Mucosa of stomach (tissue), 1 donor: Measurements from ENCODE around the gene SNCB.

Experiments
- H3K27me3 ChIP-seq: one replicate; pipeline ENCODE4 v1.7.0; 2013; ENCODE audit warnings: mild to moderate bottlenecking, low read length; ENCODE audit not compliant: control insufficient read depth, insufficient read depth
- H3K36me3 ChIP-seq: one replicate; pipeline ENCODE4 v1.7.0; 2013; ENCODE audit warnings: low read length; ENCODE audit not compliant: control insufficient read depth, insufficient read depth
- H3K4me1 ChIP-seq: one replicate; pipeline ENCODE4 v1.7.0; 2013; ENCODE audit warnings: mild to moderate bottlenecking, low read length; ENCODE audit not compliant: control insufficient read depth, insufficient read depth
- H3K4me3 ChIP-seq: one replicate; pipeline ENCODE4 v1.7.0; 2013; ENCODE audit warnings: low read length
- H3K9ac ChIP-seq: one replicate; pipeline ENCODE4 v1.7.0; 2013; ENCODE audit warnings: mild to moderate bottlenecking, low read length, moderate library complexity
- H3K9me3 ChIP-seq: one replicate; pipeline ENCODE4 v1.7.0; 2013; ENCODE audit warnings: mild to moderate bottlenecking, low read length, moderate library complexity; ENCODE audit not compliant: control insufficient read depth
- donor health status: Pancreatic carcinoma.

SNCB gene

DNA sequence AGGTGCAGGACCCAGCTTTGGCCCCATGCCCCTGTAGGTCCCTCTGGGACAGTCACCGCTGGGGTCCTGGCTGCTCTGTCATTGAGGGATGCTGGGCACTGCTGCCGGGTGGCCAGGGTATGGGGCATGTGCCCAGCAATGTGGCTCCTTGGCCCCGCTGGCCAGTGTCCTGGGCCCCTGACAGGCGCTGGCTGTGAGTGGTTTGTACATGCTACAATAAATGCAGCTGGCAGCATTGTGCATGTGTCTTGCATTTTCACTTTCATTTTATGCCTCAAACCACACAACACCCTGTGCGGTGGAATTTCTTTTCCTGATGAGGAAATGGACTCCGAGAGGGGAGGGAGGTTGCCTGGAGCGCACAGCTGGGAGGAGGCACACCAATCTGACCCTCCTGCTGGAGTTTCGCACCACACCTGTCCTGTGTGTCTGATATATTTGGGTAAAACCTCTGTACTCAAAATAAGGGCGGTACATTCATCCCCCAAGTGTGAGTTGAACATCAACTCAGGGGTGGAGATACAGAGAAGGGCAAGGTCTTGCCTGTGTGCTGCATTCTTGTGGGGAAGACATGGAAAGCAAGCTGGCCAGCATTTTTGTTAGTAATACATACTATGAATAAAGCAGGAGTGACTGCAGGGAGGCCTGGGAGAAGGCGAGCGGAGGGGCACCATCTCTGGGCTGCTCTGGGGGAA, 28.6 kb upstream of the SNCB start:
- H3K27me3 ChIP-seq: peaks cover 3% of the 10 kb centered on the region
- peak overlapping the region; percentile 20 for H3K4me3 ChIP-seq
- H3K4me1 ChIP-seq: peaks cover 21% of the 10 kb centered on the region
- no peaks in the 10 kb centered on the region for H3K9me3 ChIP-seq
- peak overlapping the region; percentile 14 for H3K9ac ChIP-seq
- peaks cover 9% of the 10 kb centered on the region for H3K36me3 ChIP-seq

GRCh38 chr5:176658007-176658599, 27.8 kb upstream of the SNCB start:
- Histone ChIP-seq H3K4me3 (no peak overlapping the region), H3K36me3 (peaks cover 9% of the 10 kb centered on the region), H3K27me3 (peaks cover 3% of the 10 kb centered on the region), H3K9me3 (no peaks in the 10 kb centered on the region), H3K9ac (no peak overlapping the region), H3K4me1 (peaks cover 29% of the 10 kb centered on the region)

DNA sequence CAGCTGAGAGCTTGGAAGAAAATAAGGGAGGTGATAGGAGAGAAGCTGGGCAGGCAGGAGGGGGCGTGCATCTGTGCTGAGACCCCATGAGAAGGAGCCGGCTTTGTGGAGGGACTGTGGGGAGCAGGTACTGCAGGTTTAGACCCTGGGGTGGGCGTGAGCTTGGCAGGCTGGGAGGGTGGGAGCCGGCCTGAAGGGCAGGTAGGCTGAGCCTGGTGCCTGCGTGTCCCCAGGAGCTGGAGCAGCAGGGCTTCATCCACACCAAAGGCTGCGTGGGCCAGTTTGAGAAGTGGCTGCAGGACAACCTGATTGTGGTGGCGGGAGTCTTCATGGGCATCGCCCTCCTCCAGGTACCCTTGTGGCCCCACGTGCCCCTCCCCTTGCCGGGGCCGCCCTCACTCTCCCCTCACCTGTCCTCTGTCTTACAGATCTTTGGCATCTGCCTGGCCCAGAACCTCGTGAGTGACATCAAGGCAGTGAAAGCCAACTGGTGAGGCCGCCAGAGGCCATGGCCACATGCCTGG, 26.2 kb upstream of the SNCB start:
- Histone ChIP-seq H3K27me3 (no peaks in the 10 kb centered on the region), H3K9me3 (no peaks in the 10 kb centered on the region), H3K4me1 (peaks cover 34% of the 10 kb centered on the region), H3K36me3 (peaks cover 9% of the 10 kb centered on the region), H3K4me3 (no peak overlapping the region), H3K9ac (no peak overlapping the region)

DNA sequence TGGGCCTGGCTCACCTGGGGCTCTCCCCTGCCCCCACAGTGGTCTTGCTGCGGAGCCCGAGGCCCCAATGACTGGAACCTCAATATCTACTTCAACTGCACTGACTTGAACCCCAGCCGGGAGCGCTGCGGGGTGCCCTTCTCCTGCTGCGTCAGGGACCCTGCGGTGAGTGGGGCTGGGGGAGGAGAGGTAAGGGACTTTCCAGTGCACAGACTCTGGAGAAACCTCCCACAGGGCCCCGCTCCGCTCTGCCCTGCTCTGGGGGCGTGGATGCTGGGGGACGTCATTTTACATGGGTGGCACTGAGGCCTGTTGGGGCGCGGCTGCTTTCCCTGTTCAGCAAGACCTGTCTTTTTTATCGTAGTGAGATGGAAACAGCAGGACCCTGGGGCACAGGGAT, 24.5 kb upstream of the SNCB start:
- Histone ChIP-seq H3K4me3 (no peak overlapping the region), H3K27me3 (no peaks in the 10 kb centered on the region), H3K9ac (no peak overlapping the region), H3K9me3 (no peaks in the 10 kb centered on the region), H3K36me3 (peaks cover 9% of the 10 kb centered on the region), H3K4me1 (peaks cover 34% of the 10 kb centered on the region)

DNA sequence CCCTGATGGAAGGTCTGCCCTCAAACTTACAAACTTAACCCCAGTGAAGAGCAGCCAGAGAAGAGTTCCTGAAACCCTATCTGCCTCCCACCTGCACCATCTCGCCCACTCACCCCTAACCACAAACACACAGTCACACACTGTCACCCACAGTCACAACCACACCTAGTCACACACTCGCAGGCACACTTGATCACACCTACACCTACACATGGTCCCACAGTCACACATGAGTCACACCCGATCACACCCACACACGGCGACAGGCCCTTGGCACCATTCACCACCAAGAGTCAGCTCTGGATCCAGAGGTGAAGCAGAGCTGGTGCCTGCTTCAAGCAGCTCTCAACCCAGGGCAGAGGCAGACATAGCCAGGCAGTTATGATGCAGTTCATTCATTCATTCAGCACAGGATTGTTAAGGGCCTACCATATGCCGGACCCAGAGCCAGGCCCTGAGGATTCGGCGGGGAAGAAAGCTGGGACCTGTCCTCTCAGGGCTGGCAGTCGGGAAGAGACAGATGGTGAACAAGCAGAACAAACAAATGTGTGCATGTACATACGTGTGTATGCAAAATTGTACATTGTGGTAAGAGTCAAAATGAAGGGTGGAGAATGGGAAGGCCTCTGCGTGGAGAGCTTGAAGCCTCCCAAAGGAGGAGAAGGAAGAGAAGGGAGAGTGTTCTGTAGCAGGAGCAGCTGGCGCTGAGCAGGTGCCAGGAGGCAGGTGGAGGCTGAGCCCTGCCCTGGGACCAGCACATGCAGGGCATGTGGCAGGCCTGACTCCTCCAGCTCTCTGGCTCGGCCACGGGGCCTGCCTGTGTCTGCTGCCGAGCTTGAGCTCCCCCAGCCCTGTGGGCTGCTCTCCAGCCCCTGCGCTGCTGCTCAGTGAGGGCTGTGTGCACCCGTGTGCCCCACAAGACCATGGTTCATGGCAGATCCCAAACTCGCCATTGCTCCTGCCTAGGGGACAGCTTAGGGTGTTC, 23.4 kb upstream of the SNCB start:
- Histone ChIP-seq H3K4me1 (peaks cover 25% of the 10 kb centered on the region), H3K9me3 (no peaks in the 10 kb centered on the region), H3K9ac (no peak overlapping the region), H3K4me3 (no peak overlapping the region), H3K27me3 (no peaks in the 10 kb centered on the region), H3K36me3 (peaks cover 9% of the 10 kb centered on the region)

DNA sequence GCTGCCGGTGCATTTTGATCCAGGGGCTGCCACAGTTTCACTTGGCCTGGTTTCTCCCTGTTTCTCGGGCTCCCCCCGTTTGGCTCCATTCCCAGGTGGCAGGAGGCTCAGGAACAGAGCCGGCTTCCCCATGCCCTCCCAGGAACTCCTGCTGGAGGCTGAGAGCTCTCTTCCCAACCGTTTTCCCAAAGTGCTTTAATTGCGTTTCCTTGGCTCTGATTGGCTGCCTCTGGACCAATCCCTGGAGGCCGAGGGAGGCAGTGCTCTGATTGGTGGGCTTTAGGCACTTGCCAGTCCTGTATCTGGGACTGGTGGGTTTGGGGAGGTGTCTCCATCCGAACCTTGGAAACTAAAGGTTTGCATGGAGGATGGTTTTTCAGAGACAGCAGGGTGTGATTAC, 21.8 kb upstream of the SNCB start:
- Histone ChIP-seq H3K9me3 (no peaks in the 10 kb centered on the region), H3K4me1 (peaks cover 30% of the 10 kb centered on the region), H3K9ac (no peak overlapping the region), H3K27me3 (no peaks in the 10 kb centered on the region), H3K36me3 (peaks cover 9% of the 10 kb centered on the region), H3K4me3 (no peak overlapping the region)

DNA sequence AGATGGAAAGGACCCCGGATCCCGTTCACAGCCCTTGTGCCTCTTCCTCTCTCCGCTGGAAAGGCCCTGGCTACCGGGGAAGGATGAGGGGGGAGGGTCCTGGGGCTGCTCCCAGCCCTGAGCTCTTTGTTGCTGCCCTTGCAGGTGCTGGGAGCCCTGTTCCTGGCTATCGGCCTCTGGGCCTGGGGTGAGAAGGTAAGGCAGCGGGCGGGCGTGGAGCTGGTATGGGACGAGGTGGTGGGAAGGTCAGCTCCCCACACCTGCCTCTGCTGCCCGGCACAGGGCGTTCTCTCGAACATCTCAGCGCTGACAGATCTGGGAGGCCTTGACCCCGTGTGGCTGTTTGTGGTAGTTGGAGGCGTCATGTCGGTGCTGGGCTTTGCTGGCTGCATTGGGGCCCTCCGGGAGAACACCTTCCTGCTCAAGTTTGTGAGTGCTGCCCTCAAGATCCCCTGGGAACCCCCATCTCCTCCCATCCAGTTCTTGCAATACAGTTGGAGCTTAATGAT, 21.2 kb upstream of the SNCB start:
- Histone ChIP-seq H3K36me3 (peaks cover 9% of the 10 kb centered on the region), H3K4me3 (no peak overlapping the region), H3K9ac (no peak overlapping the region), H3K4me1 (peaks cover 34% of the 10 kb centered on the region), H3K27me3 (no peaks in the 10 kb centered on the region), H3K9me3 (no peaks in the 10 kb centered on the region)

DNA sequence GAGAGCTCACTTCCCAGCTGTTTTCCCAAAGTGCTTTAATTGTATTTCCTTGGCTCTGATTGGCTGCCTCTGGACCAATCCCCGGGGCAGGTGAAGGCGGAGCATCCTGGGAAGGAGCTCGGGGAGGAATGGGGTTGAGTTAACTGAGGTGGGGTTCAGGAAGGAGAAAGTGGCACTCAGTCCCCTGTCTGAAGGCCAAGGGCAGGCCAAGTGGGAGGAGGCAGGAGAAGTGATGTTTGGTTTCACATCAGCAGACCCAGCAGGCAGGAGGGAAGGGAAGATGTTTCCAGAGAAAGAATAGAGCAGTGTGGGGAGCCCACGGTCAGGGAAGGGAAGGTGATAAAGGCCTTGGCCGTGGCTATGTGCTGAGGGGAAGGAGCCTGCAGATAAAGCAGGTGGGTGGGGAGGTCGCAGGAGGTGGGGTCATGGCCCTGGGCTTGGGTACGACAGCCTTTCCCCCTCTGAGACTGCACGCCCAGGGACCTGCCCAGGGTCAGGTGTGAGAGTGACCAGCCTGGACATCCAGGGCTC, 20.1 kb upstream of the SNCB start:
- H3K27me3 ChIP-seq: no peaks in the 10 kb centered on the region
- H3K9ac ChIP-seq: no peak overlapping the region
- H3K4me3 ChIP-seq: no peak overlapping the region
- H3K36me3 ChIP-seq: peaks cover 9% of the 10 kb centered on the region
- H3K4me1 ChIP-seq: peaks cover 37% of the 10 kb centered on the region
- no peaks in the 10 kb centered on the region for H3K9me3 ChIP-seq

DNA sequence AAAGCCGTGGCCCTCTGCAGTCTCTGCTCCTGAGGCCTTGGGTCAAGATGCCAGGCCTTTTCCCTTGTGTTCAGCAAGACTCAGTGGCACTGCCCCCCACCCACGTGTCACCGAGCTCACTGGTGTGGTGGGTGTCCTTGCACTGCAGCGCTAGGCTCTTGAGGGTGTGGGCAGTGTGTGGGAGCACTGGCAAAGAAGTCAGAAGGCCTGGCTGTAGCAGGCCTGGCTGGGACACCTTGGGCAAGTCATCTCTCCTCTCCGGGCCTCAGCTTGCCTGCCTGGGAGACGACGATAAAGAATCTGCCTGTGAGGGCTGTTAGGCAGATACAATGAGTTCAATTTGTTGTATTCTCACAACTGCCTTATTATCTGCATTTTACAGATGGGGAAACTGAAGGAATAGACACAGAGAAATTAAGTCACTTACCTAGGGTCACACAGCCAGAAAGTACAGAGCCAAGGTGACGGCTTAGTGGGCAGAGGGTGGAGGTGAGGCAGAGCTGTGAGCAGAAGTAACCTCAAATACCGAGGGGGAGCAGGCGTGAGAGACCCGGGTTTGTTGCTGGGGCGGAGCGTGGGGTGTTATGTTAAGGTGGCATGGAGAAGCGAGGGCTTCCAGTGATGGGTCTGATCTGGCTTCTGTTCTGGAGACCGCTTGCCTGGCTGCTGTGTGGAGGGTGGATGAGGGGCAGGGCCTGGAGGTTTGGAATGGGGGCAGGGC, 18.3 kb upstream of the SNCB start:
- peak overlapping the region; percentile 80 for H3K4me3 ChIP-seq
- peaks cover 2% of the 10 kb centered on the region for H3K27me3 ChIP-seq
- H3K4me1 ChIP-seq: peaks cover 28% of the 10 kb centered on the region
- no peaks in the 10 kb centered on the region for H3K9me3 ChIP-seq
- peak overlapping the region; percentile 92 for H3K9ac ChIP-seq
- no peaks in the 10 kb centered on the region for H3K36me3 ChIP-seq

- H3K9me3 ChIP-seq: no peaks in the 10 kb centered on the region
- peaks cover 7% of the 10 kb centered on the region for H3K27me3 ChIP-seq
- peak overlapping the region; percentile 92 for H3K9ac ChIP-seq
- peaks cover 22% of the 10 kb centered on the region for H3K4me1 ChIP-seq
- peak overlapping the region; percentile 80 for H3K4me3 ChIP-seq
- H3K36me3 ChIP-seq: no peaks in the 10 kb centered on the region
Measured at GRCh38 chr5:176647843-176648473, 17.6 kb upstream of the SNCB start.
